KMS-11 (cell line): ENCODE data around the gene CDH4.

ENCODE experiments used
- H2AFZ ChIP-seq: fragments of 200-600 bp; sonication (generic); 2 replicates; pipeline ENCODE4 v1.6.1; 2016; ENCODE audit warnings: antibody characterized with exemption, mixed run types, low read depth
- H3K27ac ChIP-seq: fragments of 200-600 bp; sonication (generic); 2 replicates; pipeline ENCODE4 v1.6.1; 2016; ENCODE audit warnings: mild to moderate bottlenecking, mixed run types
- H3K27me3 ChIP-seq: fragments of 200-600 bp; sonication (generic); 2 replicates; pipeline ENCODE4 v1.6.1; 2017; ENCODE audit warnings: mild to moderate bottlenecking, low read depth, mixed run types, moderate library complexity; ENCODE audit not compliant: insufficient read depth
- H3K36me3 ChIP-seq: fragments of 200-600 bp; sonication (generic); 2 replicates; pipeline ENCODE4 v1.6.1; 2017; ENCODE audit warnings: mild to moderate bottlenecking, mixed run types; ENCODE audit not compliant: insufficient read depth
- H3K4me1 ChIP-seq: fragments of 200-600 bp; sonication (generic); 2 replicates; pipeline ENCODE4 v1.6.1; 2016; ENCODE audit warnings: mild to moderate bottlenecking, low read depth, mixed run types; ENCODE audit not compliant: poor library complexity, severe bottlenecking
- H3K4me2 ChIP-seq: fragments of 200-600 bp; sonication (generic); 2 replicates; pipeline ENCODE4 v1.7.0; 2016; ENCODE audit warnings: mild to moderate bottlenecking, mixed run types
- H3K4me3 ChIP-seq: fragments of 200-600 bp; sonication (generic); IDR thresholded peaks from 2 replicates; pipeline ENCODE4 v1.6.1; 2017; ENCODE audit warnings: low read depth, low read length, mixed read lengths; ENCODE audit not compliant: insufficient read depth
- H3K79me2 ChIP-seq: fragments of 200-600 bp; sonication (generic); 2 replicates; pipeline ENCODE4 v1.6.1; 2016; ENCODE audit warnings: low read depth, mixed run types; ENCODE audit not compliant: insufficient read depth
- H3K9ac ChIP-seq: fragments of 200-600 bp; sonication (generic); 2 replicates; pipeline ENCODE4 v1.6.1; 2016; ENCODE audit warnings: mild to moderate bottlenecking, mixed run types
- H4K20me1 ChIP-seq: fragments of 200-600 bp; sonication (generic); 2 replicates; pipeline ENCODE4 v1.6.1; 2016; ENCODE audit warnings: mild to moderate bottlenecking, mixed run types; ENCODE audit not compliant: insufficient read depth
- CTCF ChIP-seq: fragments of 200-600 bp; sonication (generic); conservative IDR thresholded peaks from 2 replicates; pipeline ENCODE4 v1.6.1; 2017; ENCODE audit warnings: low read depth, mild to moderate bottlenecking, antibody characterized with exemption, low read length, moderate library complexity, mixed read lengths

CDH4 gene

GRCh38 chr20:61291166-61291829, 39.2 kb downstream of the CDH4 start:
- Histone ChIP-seq H2AFZ (no peak overlapping the region), H4K20me1 (no peaks in the 10 kb centered on the region), H3K36me3 (no peaks in the 10 kb centered on the region), H3K9ac (no peak overlapping the region), H3K4me2 (no peak overlapping the region), H3K4me3 (no peak overlapping the region), H3K79me2 (no peaks in the 10 kb centered on the region), H3K27ac (no peak overlapping the region), H3K4me1 (no peaks in the 10 kb centered on the region), H3K27me3 (no peaks in the 10 kb centered on the region)
- no peak for TF ChIP-seq CTCF

DNA sequence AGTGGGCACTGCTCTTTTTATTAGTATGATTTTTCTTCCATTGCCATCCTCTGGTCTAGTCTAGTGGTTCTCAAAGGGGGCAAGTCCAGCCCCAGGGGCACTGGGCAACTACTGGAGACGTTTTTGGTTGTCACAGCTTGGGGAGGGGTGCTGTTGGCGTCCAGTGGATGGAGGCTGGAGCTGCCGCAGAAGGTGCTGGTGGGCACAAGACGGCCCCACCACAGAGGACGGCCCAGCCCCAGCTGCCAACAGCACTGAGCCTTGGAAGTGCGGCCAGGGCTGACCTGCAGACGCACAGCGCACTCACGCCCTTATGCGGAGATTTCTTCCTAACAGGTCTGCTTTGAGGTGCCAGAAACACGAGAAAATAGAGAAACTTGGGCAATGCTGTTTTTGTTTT, 40.3 kb downstream of the CDH4 start:
- Histone ChIP-seq H3K4me1 (no peaks in the 10 kb centered on the region), H2AFZ (no peak overlapping the region), H3K27ac (no peak overlapping the region), H3K79me2 (no peaks in the 10 kb centered on the region), H3K4me2 (no peak overlapping the region), H3K9ac (no peak overlapping the region), H3K36me3 (no peaks in the 10 kb centered on the region), H3K27me3 (no peaks in the 10 kb centered on the region), H4K20me1 (no peaks in the 10 kb centered on the region), H3K4me3 (no peak overlapping the region)
- TF ChIP-seq CTCF, result no peak

- H3K27ac ChIP-seq, result no peak overlapping the region
- no peak overlapping the region for H3K4me3 ChIP-seq
- no peak overlapping the region for H3K9ac ChIP-seq
- no peaks in the 10 kb centered on the region for H3K36me3 ChIP-seq
- no peaks in the 10 kb centered on the region for H4K20me1 ChIP-seq
- no peak overlapping the region for H3K4me2 ChIP-seq
- no peak overlapping the region for H2AFZ ChIP-seq
- no peak for TF ChIP-seq CTCF
- no peaks in the 10 kb centered on the region for H3K27me3 ChIP-seq
- H3K79me2 ChIP-seq, result no peaks in the 10 kb centered on the region
- H3K4me1 ChIP-seq, result no peaks in the 10 kb centered on the region
Measured at GRCh38 chr20:61292821-61293612, 41.0 kb downstream of the CDH4 start.

DNA sequence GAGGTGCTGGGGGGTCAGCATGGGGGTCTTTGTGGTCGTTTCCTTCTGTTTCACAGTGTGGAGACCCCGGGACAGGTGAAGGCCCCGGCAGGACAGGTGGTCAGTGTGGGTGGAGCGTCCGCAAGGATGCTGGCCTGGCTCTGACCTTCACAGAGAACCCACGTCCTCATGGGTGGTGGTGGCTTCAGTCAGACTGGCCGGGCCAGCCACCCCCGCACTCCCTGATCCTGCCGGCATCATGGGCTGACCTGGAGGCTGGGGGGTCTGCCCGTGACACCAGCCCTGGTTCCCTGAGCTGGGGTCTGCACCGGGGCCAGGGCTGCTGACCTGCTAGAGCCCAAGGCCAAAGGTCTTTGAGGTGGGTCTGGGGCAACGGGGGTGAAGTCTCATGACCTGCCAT, 41.9 kb downstream of the CDH4 start:
- Histone ChIP-seq H3K27me3 (no peaks in the 10 kb centered on the region), H3K4me3 (no peak overlapping the region), H3K4me2 (no peak overlapping the region), H3K79me2 (no peaks in the 10 kb centered on the region), H3K9ac (no peak overlapping the region), H3K27ac (no peak overlapping the region), H3K4me1 (no peaks in the 10 kb centered on the region), H2AFZ (no peak overlapping the region), H4K20me1 (no peaks in the 10 kb centered on the region), H3K36me3 (no peaks in the 10 kb centered on the region)
- no peak for TF ChIP-seq CTCF
